Lower leg skin (tissue), 4 donors: ENCODE results near the gene HLA-B. TPM values are rescaled to one million over a fixed set of nuclear protein-coding genes. Genes with fewer than 3 reads are reported as not detected.
"Not testable (repeated sequence)": the region's sequence is repeated elsewhere in the genome, so short reads cannot be mapped to it uniquely, and the experiment has no call there.

Source experiments
- DNase-seq, 2 donors: peaks; one replicate each; pipeline ENCODE4 v3.0.0-alpha.2; 2019; ENCODE audit warnings: low spot score in 2 of 2
- H3K4me3 ChIP-seq: fragments of 200-600 bp; sonication (generic); 2 replicates; pipeline ENCODE4 v1.5.1; 2017; ENCODE audit warnings: mild to moderate bottlenecking, low read depth; ENCODE audit not compliant: poor library complexity, severe bottlenecking
- POLR2A ChIP-seq, 2 donors: fragments of 450-650 bp; IDR thresholded peaks; one replicate each; pipeline ENCODE4 v1.6.1; 2016 to 2017; ENCODE audit warnings: antibody characterized with exemption in 2 of 2, mild to moderate bottlenecking in 1 of 2, moderate library complexity in 1 of 2
- WGBS, 2 donors: methylation state at CpG; one replicate each; pipeline ENCODE4 v1.1.5; 2018; 5-methylcytosine and 5-hydroxymethylcytosine counted together
- intact Hi-C: fragments of 100-400 bp; cut with DNase I; formaldehyde crosslinking; loops from one replicate; pipeline ENCODE4 v1.15.0; 2023; ENCODE audit warnings: low total_unique reads
- total RNA-seq, 4 donors: library from RNA; depleted of rRNA; stranded (reverse); fragments of >200 nt; gene quantifications; one replicate each; pipeline ENCODE4 v1.1.0, GENCODE V29; 2016
- TF ChIP-seq, protein P1 (sequence below), 3 donors: fragments of 450-650 bp; IDR thresholded peaks; one replicate each; pipeline ENCODE4 v1.5.1; 2016; ENCODE audit warnings: antibody characterized with exemption in 3 of 3, mild to moderate bottlenecking in 3 of 3, moderate library complexity in 2 of 3

Gene HLA-B
- total RNA-seq, 4 donors from 2014 or later = 1,061 to 2,090 (median 1,325) TPM

DNA sequence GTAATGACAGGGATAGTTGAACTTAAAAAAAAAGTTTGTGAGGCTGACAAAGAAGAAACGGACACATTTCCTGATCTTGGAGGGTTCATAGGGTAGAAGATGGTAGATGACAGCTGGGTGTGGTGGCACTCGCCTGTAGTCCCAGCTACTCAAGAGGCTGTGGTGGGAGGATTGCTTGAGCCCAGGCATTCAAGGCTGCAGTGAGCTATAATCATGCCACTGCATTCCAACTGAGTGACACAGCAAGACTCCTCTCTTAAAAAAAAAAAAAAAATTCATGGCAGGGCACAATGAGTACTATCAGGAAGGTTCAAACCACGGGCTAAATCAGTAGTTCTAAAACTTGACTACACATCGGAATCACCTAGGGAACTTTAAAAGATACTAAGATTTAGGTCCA, 44.4 kb upstream of the HLA-B start:
- WGBS, 2 donors = 17 to 20% methylated on average over 4 of the region's 4 CpGs
- DNase-seq = peak in 1 of 2 donors; percentile 38
- TF ChIP-seq, protein P1, sequence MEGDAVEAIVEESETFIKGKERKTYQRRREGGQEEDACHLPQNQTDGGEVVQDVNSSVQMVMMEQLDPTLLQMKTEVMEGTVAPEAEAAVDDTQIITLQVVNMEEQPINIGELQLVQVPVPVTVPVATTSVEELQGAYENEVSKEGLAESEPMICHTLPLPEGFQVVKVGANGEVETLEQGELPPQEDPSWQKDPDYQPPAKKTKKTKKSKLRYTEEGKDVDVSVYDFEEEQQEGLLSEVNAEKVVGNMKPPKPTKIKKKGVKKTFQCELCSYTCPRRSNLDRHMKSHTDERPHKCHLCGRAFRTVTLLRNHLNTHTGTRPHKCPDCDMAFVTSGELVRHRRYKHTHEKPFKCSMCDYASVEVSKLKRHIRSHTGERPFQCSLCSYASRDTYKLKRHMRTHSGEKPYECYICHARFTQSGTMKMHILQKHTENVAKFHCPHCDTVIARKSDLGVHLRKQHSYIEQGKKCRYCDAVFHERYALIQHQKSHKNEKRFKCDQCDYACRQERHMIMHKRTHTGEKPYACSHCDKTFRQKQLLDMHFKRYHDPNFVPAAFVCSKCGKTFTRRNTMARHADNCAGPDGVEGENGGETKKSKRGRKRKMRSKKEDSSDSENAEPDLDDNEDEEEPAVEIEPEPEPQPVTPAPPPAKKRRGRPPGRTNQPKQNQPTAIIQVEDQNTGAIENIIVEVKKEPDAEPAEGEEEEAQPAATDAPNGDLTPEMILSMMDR (IDR thresholded peaks at IDR 0.05) = no peak
- TF ChIP-seq POLR2A (IDR thresholded peaks at IDR 0.05) = no peak
- intact Hi-C loops = no loop called here
- no peak overlapping the region for H3K4me3 ChIP-seq

DNA sequence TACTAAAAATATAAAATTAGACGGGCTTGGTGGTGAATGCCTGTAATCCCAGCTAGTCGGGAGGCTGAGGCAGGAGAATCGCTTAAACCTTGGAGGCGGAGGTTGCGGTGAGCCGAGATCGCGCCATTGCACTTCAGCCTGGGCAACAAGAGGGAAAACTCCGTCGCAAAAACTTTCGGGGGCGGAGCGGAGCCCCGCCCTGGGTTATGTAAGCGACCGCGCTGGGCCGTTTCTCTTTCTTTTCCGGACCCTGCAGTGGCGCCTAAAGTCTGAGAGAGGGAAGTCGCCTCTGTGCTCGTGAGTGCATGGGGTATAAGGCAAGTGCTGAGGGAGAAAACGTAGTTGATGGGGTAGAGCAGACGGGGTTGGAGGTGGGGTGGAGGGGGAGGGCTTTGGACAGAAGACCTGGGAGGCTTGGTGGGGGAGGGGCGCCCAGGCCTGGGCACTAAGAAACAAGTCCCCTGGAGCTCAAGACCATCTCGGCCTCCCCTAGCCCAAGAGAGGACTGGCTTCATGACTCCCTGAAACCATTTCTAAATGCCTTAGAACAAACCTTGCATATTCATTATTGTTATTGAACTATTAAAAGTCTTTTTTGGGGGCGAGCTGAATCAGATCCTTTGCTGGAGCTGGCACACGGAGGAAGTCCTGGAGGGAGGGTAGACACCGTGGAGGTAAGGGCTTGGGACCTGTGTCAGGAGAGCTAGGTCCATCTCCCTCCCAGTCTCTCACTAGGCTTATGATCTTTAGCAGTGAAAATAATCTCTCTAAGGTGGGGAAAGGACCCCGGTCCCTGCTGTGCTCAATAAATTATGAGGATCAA, 43.7 kb upstream of the HLA-B start:
- DNase-seq = peak; percentile 81 to 96
- intact Hi-C loops = no loop called here
- TF ChIP-seq POLR2A (IDR thresholded peaks at IDR 0.05) = peak in 1 of 2 donors; percentile 26
- TF ChIP-seq, protein P1 (IDR thresholded peaks at IDR 0.05) = no peak
- peak overlapping the region; percentile 88 for H3K4me3 ChIP-seq
- WGBS, 2 donors = 3% methylated on average over 25 to 29 of the region's 30 CpGs

DNA sequence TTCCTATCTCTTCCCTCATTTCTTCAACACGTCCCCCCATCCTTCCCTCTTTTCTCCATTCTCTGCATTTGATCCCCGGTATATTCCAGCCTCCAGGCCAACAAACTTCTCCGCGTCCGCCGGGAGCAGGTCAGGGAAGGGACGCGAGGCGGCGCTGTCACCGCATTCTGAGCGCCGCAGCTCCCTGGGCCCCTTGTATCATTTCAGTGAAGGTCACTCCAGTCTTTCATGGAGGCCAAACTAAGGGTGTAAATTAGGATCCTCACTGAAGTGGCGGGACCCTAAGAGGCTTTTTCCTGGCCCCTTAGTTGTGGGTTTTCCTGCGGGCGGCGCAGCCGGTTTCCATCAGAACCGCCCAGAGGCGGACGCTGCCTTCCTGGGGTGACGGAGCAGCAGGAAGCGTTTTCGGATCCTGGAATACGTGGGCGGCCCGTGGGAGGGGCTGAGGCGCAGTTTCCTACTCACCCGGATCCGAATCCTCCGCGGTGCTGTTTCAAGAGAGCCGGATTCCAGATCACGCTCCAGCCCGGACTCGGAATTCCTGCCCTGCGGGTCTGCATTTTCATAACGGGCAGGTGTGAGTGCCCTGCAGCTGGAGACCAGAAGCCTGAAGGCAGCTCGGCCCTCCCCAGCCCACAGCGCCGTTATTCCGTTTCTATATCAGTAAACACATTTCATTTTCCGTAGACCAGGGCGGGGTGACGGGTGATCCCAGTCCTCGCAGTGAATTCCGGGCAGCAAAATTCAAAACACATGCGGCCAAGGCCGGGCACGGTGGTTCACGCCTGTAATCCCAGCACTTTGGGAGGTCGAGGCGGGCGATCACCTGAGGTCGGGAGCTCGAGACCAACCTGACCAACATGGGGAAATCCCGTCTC, 42.8 kb upstream of the HLA-B start:
- TF ChIP-seq POLR2A (IDR thresholded peaks at IDR 0.05) = no peak
- TF ChIP-seq, protein P1 (IDR thresholded peaks at IDR 0.05) = peak in 1 of 3 donors; percentile 92
- peak overlapping the region; percentile 88 for H3K4me3 ChIP-seq
- peak; percentile 93 to 99 for DNase-seq
- WGBS, 2 donors = 0 to 1% methylated on average over 47 to 56 of the region's 57 CpGs
- intact Hi-C loops = no loop called here

DNA sequence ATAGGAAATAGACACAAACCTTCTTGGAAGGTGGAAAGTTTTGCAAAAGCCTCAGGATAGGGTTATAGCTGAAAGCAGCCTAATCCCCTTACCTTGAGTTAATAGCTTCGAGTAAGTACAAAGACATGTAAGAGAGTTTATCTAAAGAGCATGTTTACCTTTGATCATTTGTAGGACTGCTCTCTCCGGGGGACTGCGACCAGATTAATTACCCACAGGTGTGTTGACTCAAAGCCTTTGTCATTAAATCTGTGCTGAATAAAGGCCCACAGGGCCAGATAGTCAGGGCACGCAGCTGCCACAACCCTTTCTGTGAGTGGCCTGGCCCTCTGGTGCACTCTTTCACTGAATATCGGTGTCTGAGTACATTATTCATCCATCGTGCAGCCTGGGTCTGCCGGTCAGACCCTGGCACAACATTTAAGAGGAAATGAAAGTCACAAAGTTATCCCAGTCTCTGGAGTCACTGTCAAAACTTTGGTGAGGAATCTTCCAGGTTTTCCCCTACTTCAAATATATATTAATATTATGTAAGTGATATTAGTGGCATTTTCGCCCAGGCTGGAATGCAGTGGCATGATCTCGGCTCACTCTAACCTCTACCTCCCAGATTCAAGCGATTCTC, 41.0 kb upstream of the HLA-B start:
- H3K4me3 ChIP-seq = no peak overlapping the region
- intact Hi-C loops = loop anchor here (2.0 kb wide), 1 partner anchor 45 kb away; no protein-coding TSS in a partner anchor
- 67 to 79% methylated on average over 10 of the region's 10 CpGs for WGBS, 2 donors
- no peak for DNase-seq
- TF ChIP-seq, protein P1 (IDR thresholded peaks at IDR 0.05) = no peak
- TF ChIP-seq POLR2A (IDR thresholded peaks at IDR 0.05) = no peak

DNA sequence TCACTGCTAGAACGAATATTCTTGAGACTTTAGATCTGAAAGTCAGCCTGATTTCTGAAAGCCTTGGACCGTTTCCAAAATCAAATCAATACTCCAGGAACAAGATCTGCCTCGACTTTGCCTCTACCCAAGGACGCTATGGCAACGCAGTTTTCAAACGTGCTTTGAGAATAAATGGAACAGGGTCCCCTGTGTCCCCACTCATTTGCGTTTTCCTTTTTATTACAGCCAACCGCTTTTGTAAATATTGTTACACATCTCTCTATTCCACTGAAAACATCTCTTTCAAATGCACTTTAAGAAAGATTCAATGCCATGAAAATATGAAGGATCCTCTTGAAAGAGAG, 40.1 kb upstream of the HLA-B start:
- intact Hi-C loops = loop anchor here (2.0 kb wide), 1 partner anchor 46 kb away; no protein-coding TSS in a partner anchor
- H3K4me3 ChIP-seq, DNase-seq: not testable (repeated sequence)
- 25% methylated on average over 8 of the region's 8 CpGs for WGBS, 2 donors
